Cardiac fibroblast (primary cell): ENCODE results near the gene GPRIN3.
A peak's percentile ranks its signal among the peaks of the same experiment; 100 is the strongest.

Experiments
- DNase-seq, 2 donors: peaks; one replicate each; pipeline versions ENCODE4 v3.0.0 to v3.0.0-alpha.2; 2010; ENCODE audit warnings: low read depth in 2 of 2
- H3K4me3 ChIP-seq, 2 donors: replicated peaks in 1 of 2; 1 replicate in 1 of 2; 2 replicates in 1 of 2; pipeline ENCODE4 v1.5.1; 2011; ENCODE audit warnings: low read depth in 2 of 2, low read length in 2 of 2, mild to moderate bottlenecking in 2 of 2, moderate library complexity in 1 of 2
- TF ChIP-seq, protein P1 (sequence below): IDR thresholded peaks from one replicate; pipeline ENCODE4 v1.5.1; 2011; ENCODE audit warnings: low read depth, mild to moderate bottlenecking, low read length, inconsistent platforms

The GPRIN3 gene

DNA sequence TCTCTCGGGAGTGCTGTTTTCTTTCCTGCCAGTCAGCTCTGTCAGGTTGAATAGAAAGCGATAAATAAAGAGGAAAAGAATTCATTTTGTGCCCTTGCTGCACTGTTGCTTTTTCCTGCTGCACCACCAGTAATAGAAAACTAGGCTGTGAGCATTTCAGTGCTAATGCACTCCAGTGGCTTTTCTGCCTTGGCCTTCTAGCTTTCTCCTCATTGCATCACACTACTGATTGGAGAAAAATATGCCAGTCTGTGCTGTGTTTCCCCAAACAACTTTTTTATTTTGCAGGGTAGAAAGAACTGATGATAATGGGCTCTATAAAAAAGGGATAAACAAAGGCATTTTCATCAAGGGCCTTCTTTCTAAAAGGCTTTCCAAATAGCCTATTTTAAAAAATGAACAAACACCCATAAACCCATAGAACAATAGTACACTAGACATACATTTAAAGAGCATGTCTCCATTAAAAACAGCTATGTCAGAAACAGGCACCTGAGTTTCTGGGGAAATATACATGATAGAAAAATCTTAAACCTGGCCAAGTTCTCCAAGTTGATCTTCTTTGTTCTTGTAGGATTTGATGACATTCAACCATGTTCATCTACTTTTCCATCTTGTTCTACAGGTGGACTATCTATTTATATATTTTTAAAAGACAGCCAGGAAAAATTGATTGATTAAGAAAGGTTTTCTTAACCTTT, 86.3 kb downstream of the GPRIN3 start:
- peak in 1 of 2 donors; percentile 11 for DNase-seq
- no peak overlapping the region for H3K4me3 ChIP-seq
- TF ChIP-seq, protein P1, sequence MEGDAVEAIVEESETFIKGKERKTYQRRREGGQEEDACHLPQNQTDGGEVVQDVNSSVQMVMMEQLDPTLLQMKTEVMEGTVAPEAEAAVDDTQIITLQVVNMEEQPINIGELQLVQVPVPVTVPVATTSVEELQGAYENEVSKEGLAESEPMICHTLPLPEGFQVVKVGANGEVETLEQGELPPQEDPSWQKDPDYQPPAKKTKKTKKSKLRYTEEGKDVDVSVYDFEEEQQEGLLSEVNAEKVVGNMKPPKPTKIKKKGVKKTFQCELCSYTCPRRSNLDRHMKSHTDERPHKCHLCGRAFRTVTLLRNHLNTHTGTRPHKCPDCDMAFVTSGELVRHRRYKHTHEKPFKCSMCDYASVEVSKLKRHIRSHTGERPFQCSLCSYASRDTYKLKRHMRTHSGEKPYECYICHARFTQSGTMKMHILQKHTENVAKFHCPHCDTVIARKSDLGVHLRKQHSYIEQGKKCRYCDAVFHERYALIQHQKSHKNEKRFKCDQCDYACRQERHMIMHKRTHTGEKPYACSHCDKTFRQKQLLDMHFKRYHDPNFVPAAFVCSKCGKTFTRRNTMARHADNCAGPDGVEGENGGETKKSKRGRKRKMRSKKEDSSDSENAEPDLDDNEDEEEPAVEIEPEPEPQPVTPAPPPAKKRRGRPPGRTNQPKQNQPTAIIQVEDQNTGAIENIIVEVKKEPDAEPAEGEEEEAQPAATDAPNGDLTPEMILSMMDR, result no peak

DNA sequence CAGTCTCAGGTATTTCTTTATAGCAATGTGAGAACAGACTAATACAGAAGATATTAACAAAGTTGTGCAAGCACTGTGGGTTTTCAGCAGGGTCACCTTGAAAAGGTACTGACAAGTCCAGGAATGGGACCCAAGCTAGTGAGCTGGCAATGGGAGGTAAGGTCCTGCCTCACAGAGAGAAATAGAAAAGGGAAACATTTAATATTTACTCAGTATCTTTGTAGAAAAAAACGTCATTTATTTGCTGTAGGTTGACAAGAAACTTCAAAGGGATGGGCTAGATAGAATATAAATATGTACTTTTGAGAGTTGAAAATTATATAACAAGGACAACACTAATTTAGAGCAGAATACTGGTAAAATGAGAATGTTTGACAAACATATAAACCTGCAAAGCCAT, 89.0 kb downstream of the GPRIN3 start:
- TF ChIP-seq, protein P1, result no peak
- no peak for DNase-seq
- no peak overlapping the region for H3K4me3 ChIP-seq

DNA sequence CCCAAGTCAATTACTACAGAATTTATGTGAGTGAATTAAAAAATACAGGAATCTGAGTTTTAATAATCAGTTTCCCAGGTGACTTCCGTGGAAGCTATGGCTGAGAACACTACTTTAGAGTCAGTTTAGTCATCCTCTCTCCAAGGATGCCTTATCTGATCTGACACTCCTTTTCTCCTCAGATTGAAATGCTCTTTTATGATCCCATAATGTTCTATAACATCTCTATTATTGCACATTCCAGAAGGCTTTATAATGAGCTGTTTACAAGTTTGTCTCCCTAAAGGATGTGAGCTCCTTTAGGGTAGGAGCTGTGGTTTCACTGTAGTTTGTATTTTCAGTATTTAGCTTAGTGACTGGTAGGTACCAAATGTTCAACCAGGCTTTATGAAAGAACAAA, 90.0 kb downstream of the GPRIN3 start:
- no peak overlapping the region for H3K4me3 ChIP-seq
- TF ChIP-seq, protein P1, result no peak

DNA sequence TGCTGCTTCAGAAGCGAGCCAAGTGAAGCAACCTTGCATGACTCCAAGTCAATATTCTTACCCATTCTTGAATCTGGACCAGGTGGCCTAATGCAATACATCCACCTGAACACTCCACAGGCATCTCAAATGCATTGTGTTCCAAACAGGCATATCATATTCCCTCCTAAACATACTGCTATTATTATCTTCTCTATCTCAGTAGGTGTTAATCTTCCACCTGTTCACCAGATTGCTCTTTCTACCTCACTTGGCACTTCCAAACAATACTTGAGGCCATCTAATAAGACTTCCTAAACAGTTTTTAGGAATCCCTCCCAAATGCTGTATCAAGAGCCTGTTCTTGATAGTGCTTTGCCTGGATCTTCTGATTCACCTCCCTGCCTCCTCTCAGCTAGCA, 90.7 kb downstream of the GPRIN3 start:
- DNase-seq, result no peak
- TF ChIP-seq, protein P1, result no peak
- no peak overlapping the region for H3K4me3 ChIP-seq

More for the DNA sequence above, 90.0 kb downstream of the GPRIN3 start:
- no peak for DNase-seq

DNA sequence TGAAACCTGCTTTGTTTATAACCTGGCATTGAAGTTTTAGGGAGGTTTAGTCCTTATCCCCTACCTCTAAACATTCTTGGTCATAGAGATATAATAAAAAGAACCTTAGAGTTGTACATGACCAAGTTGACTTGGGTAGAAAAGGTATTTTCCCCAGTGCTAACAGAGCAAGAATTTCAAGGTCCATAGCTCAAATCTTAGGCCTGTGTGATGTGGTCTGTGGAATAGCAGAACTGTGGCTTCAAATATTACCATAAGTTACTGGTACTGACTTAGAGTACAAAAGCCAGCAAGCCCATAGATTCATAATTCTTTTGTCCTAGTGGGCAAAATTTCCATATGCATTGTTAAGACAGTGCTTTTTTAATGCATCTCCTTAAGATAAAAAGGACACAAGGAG, 91.2 kb downstream of the GPRIN3 start:
- TF ChIP-seq, protein P1, result no peak
- H3K4me3 ChIP-seq, result no peak overlapping the region
- DNase-seq, result no peak

DNA sequence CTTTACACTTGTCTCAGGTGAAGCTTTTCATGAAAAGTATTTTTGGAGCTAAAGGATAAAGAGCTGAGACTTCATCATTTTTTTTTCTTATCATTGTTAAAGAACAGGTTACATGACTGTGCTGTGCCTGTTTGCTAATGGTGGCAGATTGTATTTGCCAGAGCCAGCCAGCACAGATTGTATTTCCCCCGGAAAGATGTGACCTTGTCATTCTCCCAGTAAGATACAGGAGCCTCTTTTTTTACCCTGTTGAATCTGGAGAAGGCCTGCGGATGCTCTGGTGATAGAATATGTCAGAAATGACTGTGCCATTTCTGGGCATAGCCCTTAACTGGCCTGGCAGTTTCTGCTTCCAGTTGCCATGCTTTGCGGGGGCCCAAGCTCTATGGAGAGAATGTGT, 91.9 kb downstream of the GPRIN3 start:
- DNase-seq, result no peak
- H3K4me3 ChIP-seq, result no peak overlapping the region
- TF ChIP-seq, protein P1, result no peak

DNA sequence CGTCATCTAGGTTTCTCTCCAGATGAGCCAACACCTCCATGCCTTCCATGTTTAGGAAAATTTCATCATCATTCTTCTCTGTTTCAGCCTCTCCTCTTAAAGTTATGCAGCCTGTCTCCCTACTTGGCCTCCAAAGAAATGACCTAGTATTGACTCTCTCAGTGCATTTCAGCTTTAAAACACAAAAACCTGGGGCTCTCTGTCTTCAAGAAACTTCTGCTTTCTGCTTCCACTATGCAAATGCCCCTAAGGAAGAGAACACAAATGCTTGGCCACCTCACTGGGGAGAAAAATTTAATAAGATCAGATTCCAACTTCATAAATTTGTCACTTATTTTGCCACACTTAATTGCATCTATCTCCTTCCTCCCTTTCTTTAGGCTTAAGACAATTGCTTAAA, 93.3 kb downstream of the GPRIN3 start:
- TF ChIP-seq, protein P1, result no peak
- no peak for DNase-seq
- no peak overlapping the region for H3K4me3 ChIP-seq
